HG02973 (cell line): ENCODE measurements around the gene PRPF40B.
"Not testable (repeated sequence)": the region's sequence is repeated elsewhere in the genome, so short reads cannot be mapped to it uniquely, and the experiment has no call there.

ENCODE experiments used
- ATAC-seq: cut with Tn5 transposase; IDR thresholded peaks from one replicate; pipeline ENCODE4 v1.9.1; 2021; ENCODE audit warnings: moderate library complexity; ENCODE audit not compliant: unreplicated experiment

Gene PRPF40B

GRCh38 chr12:49609059-49609874 lies 14.1 kb upstream of the PRPF40B start:
- ATAC-seq, result no peak

DNA sequence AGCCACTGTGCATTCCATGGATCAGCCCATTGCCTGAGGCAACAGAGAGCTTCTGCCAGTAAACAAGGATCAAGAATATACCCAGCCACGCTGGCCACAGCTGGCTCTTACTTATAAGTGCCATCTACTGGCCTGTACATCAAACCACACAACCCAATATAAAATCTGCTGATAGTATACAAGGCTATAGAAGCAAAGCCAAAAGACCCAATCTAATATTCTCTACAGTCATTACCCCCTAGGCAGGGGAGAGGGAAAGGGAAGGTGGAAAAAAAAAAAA lies 13.5 kb upstream of the PRPF40B start:
- ATAC-seq, result no peak

- not testable (repeated sequence) for ATAC-seq
Observed at GRCh38 chr12:49610785-49611184, 12.6 kb upstream of the PRPF40B start.

DNA sequence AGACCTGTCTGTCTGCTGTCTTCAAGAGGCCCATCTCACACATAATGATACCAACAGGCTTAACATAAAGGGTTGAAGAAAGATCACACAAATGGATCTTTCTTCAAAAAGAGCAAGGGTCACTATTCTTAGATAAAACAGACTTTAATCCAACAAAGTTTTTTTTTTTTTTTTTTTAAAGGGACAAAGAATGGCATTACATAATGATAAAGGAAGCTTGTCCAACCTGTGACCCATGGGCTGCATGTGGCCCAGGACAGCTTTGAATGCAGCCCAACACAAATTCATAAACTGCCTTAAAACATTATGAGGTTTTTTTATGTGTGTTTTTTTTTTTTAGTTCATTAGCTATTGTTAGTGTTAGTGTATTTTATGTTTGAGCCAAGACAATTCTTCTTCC lies 11.2 kb upstream of the PRPF40B start:
- no peak for ATAC-seq

DNA sequence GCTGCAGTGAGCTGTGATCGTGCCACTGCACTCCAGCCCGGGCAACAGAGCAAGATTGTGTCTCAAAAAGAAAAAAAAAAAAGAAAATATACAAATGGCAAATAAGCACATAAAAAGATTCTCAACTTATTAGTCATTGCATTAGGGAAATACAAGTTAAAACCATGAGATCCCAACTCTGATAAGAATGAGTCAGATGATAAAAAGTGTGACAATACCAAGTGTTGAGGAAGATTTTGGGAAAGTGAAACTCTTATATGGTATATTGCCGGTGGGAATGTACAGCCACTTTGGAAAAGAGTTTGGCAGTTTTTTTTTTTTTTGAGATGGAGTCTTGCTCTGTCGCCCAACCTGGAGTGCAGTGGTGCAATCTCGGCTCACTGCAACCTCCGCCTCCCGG lies 7.6 kb upstream of the PRPF40B start:
- no peak for ATAC-seq

- no peak for ATAC-seq
Observed at GRCh38 chr12:49616533-49617219, 6.7 kb upstream of the PRPF40B start.

DNA sequence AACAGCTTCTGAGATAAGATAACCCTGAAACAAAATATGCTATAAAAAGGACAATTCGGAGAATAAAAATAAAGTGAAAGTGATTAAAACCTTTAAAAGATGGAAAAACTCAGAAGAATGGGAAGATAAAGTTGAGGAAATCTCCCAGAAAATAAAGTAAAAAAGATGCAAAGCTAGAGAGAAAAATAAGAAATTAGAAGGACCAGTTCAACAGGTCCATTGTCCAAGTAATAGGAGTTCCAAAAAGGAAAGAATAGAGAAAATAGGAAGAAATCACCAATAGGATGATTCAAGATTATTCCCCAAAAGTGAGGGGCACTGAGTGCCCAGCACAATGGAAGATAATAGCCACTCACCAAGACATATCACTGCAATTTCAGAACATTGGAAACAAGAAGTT lies 4.8 kb upstream of the PRPF40B start:
- ATAC-seq, result no peak

GRCh38 chr12:49619286-49619685 lies 4.1 kb upstream of the PRPF40B start:
- no peak for ATAC-seq

DNA sequence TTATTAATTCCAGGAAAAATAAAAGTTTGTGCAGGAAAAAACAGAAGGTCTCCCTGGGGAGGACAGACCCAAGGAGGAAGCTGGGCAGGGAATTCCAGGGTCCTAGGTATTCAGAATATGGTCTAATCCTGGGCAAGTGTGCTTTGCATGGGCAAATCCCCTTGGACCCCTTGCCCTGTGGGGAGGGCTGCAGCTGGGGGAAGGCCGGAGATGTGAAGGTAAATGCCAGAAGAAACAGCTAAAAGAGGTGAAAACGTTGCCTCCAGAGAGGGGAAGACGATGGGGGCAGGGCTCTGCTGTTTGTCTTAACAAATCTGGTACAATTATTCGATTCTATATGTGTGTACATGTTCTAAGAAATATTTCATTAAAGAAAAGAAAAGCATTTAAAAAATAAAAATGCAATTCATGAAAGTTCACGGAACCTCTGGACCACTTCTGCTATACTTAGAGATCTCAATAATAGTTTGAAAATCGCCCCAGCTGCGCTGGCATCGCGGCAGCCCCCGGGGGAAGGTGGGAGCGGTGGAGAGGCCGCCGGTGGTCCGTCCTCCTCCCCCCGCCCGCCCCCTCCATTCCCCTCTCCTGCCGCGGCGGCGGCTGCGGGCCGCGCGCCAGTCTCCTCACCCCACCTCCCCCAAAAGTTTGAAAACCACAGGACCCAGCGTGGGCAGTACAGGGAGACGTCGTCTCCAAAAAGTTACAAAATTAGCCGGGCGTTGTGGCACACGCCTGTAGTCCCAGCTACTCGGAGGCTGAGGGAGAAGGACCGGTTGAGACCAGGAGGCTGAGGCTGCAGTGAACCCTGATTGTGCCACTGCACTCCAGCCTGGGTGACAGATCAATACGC lies 1.5 kb upstream of the PRPF40B start:
- peak; percentile 6 for ATAC-seq

GRCh38 chr12:49622501-49623141 lies 740 bp upstream of the PRPF40B start:
- peak; percentile 19 for ATAC-seq

- ATAC-seq, result no peak
Observed at GRCh38 chr12:49624921-49625577, 1.7 kb downstream of the PRPF40B start.

GRCh38 chr12:49626169-49626835 lies 2.9 kb downstream of the PRPF40B start:
- ATAC-seq, result no peak

DNA sequence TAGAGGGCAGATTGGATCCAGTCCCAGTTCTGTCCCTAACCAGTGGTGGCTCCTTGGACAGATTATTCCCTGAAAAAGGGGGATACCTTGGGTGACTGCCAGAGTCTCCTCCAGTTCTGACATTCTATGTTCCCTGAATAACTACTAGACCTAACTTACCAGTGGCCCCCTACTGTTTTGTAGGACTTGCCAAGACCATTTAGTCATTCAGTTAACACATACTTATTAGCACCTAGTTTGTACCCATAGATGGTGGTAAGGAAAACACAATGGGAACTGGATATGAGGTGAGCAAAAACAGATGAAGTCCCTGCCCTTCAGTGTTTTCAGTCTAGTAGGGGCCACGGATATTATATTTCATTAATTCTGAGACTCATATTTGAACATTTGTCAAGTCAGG lies 3.5 kb downstream of the PRPF40B start:
- no peak for ATAC-seq

GRCh38 chr12:49627752-49628360 lies 4.5 kb downstream of the PRPF40B start:
- no peak for ATAC-seq

DNA sequence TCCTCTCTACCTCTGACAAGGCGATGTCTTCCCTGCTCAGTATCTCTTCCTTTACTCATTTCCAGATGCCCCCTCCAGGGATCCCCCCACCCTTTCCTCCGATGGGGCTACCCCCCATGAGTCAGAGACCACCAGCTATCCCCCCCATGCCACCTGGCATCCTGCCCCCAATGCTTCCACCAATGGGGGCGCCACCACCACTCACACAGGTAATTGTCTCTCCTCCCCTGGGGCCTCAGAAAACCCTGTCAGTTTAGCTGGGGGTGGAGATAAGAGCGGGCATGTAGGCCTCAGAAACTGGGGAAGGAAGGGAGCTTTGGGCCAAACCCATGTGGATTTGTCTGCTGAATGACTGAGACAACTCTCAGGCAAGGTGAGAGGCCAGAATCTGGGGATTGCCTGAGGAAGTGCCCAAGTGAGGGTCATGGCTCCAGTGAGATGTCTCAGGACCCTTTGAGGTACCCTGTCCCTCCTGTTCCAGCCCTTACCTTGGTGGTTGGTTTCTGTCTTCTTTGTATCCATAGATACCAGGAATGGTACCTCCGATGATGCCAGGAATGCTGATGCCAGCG lies 8.1 kb downstream of the PRPF40B start:
- no peak for ATAC-seq

DNA sequence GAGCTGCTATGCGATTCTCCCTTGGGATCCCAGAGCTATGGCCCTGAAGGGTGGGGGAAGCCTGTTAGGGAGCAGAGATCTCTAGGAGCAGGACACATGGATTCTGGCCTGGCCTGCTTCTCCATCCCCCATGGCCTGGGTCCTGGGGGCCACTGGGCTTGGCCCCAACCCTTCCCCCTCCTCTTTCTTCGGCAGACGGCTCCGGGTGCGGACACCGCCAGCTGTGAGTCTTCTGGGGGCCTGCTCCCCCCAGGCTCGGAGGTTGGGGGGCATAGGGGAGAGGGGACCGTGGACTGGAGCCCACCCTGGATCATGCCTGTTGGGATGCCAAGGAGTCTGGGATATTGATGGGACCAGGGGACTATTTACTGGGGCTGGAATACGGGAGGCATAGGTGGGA lies 9.0 kb downstream of the PRPF40B start:
- ATAC-seq, result no peak

GRCh38 chr12:49632986-49633702 lies 9.8 kb downstream of the PRPF40B start:
- no peak for ATAC-seq

- no peak for ATAC-seq
Observed at GRCh38 chr12:49633703-49634345, 10.5 kb downstream of the PRPF40B start.
